Measurements from ENCODE around the gene LHX6. TPM values are rescaled to one million over a fixed set of nuclear protein-coding genes. Genes with fewer than 3 reads are reported as not detected.

The LHX6 gene
- total and polyA plus RNA-seq, 2 of the 8 experiments (the other 6 are each of a cell fraction or from before 2014, with no cell fraction given), result 0.92 to 1.2 TPM

DNA sequence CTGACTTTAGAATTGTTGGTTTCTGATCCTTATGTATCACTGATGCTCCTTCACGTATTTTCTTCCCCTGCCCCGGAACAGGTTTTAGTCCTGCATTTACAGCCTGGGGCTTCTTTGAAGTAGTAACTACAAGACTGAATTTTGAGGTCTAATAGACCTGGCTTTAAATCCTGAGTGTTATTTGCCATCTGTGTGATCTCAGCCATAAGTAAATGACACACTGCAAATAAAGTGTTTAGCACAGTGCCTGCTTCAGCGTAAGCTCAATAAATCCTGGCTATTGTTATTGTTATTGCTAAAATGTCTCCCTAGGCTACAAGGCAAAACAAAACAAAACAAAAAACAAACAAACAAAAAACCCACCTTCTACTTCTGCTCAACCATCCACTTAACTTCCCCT is 15.6 kb upstream of the LHX6 start:
- Histone ChIP-seq H2BK5ac (ENCODE audit: low read depth, low read length) (no peak overlapping the region), H2AK5ac (ENCODE audit: low read depth, low read length) (no peak overlapping the region), H2AFZ (ENCODE audit: low read length) (no peak overlapping the region), H2BK120ac (replicated peaks; ENCODE audit: low read depth, low read length) (no peak overlapping the region), H3K79me2 (ENCODE audit: control insufficient read depth in 1 of 2, insufficient read depth in 2 of 2, low read length in 2 of 2) (no peaks in the 10 kb centered on the region; a peak in 1 of 4 replicates), H4K91ac (replicated peaks; ENCODE audit: insufficient read length, low read length) (no peak overlapping the region), H3K9me3 (ENCODE audit: insufficient read depth in 2 of 2, low read depth in 1 of 2, low read length in 1 of 2) (no peaks in the 10 kb centered on the region), H3K4me2 (ENCODE audit: insufficient read depth in 1 of 2, low read depth in 2 of 2, low read length in 2 of 2) (no peak overlapping the region), H3K4me3 (ENCODE audit: extremely low read depth in 1 of 4, insufficient read depth in 2 of 4, low read depth in 3 of 4, low read length in 4 of 4) (no peak overlapping the region), H3K23me2 (ENCODE audit: low read depth, low read length) (no peaks in the 10 kb centered on the region), H3K27me3 (replicated peaks in 1 of 4; ENCODE audit: control insufficient read depth in 3 of 4, extremely low read depth in 1 of 4, insufficient read depth in 3 of 4, low read length in 3 of 4) (no peaks in the 10 kb centered on the region), H3K14ac (ENCODE audit: insufficient read length) (no peak overlapping the region), H3K9ac (replicated peaks in 1 of 4; ENCODE audit: extremely low read depth in 1 of 4, low read depth in 3 of 4, low read length in 3 of 4) (no peak overlapping the region), H2BK15ac (ENCODE audit: low read length) (no peak overlapping the region), H2BK12ac (ENCODE audit: low read depth, low read length) (no peak overlapping the region), H3K36me3 (ENCODE audit: control insufficient read depth in 2 of 4, insufficient read depth in 4 of 4, low read length in 3 of 4) (peaks cover 3 to 50% (median 28%) of the 10 kb centered on the region in 4 experiments; a peak in 7 of 8 replicates), H3K27ac (ENCODE audit: low read depth, low read length) (no peak overlapping the region), H4K8ac (ENCODE audit: extremely low read depth, insufficient read depth, low read length) (no peak overlapping the region), H3K79me1 (ENCODE audit: low read depth, low read length) (no peaks in the 10 kb centered on the region), H3K23ac (ENCODE audit: insufficient read length) (no peak overlapping the region), H4K20me1 (replicated peaks in 1 of 2; ENCODE audit: control insufficient read depth in 1 of 2, insufficient read depth in 2 of 2, low read length in 2 of 2) (peaks cover 0 to 6% of the 10 kb centered on the region in 2 experiments), H3K4ac (replicated peaks; ENCODE audit: insufficient read length, low read depth, low read length) (no peak overlapping the region), H3K56ac (replicated peaks; ENCODE audit: insufficient read length, low read depth, low read length) (no peak overlapping the region), H4K5ac (ENCODE audit: insufficient read length, low read depth, low read length) (no peak overlapping the region), H2BK20ac (ENCODE audit: low read length) (no peak overlapping the region), H3K4me1 (replicated peaks in 1 of 4; ENCODE audit: control insufficient read depth in 3 of 4, insufficient read depth in 4 of 4, low read length in 3 of 4) (no peaks in the 10 kb centered on the region), H3K18ac (ENCODE audit: extremely low read depth, low read length) (no peak overlapping the region)
- ChIA-PET CTCF (ENCODE audit: partially characterized antibody) (interaction anchor here (0.7 to 1.4 kb wide), 3 partner anchors 12 to 143 kb away, joined by 3 to 8 read pairs (median 4); no protein-coding TSS in a partner anchor), POLR2A (ENCODE audit: partially characterized antibody) (no interaction called here)
- 89% methylated on average over 3 of the region's 3 CpGs; no CpG with 5 or more reads in 1 of the 2 experiments for WGBS, 2 experiments (ENCODE audit: extremely low coverage in 1 of 2, insufficient coverage in 1 of 2, insufficient read length in 1 of 2, insufficient replicate concordance in 2 of 2, low coverage in 1 of 2, low lambda C conversion rate in 2 of 2, missing lambda C conversion rate in 1 of 2)
- TF ChIP-seq, protein P1, sequence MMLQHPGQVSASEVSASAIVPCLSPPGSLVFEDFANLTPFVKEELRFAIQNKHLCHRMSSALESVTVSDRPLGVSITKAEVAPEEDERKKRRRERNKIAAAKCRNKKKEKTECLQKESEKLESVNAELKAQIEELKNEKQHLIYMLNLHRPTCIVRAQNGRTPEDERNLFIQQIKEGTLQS (IDR thresholded peaks at IDR 0.05; ENCODE audit: insufficient read depth, low read depth, low read length), result no peak
- TF ChIP-seq NANOG (IDR thresholded peaks at IDR 0.05; ENCODE audit: insufficient read depth, low read depth, low read length, poor library complexity, severe bottlenecking) (no peak), CHD1 (IDR thresholded peaks at IDR 0.05; ENCODE audit: low read depth, low read length) (no peak), HDAC2 (IDR thresholded peaks at IDR 0.05; ENCODE audit: borderline replicate concordance in 1 of 2, low read depth in 2 of 2, low read length in 2 of 2) (no peak), CREB1 (IDR thresholded peaks at IDR 0.05) (no peak), SIX5 (IDR thresholded peaks at IDR 0.05; ENCODE audit: low read depth, low read length) (no peak)
- TF ChIP-seq, protein P2, sequence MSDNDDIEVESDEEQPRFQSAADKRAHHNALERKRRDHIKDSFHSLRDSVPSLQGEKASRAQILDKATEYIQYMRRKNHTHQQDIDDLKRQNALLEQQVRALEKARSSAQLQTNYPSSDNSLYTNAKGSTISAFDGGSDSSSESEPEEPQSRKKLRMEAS (IDR thresholded peaks at IDR 0.05), result no peak
- DNase-seq (ENCODE audit: low read depth in 1 of 2, low spot score in 2 of 2), result no peak
- no peak for FAIRE-seq
